ENCODE measurements around the gene CELA2B. TPM values are rescaled to one million over a fixed set of nuclear protein-coding genes. Genes with fewer than 3 reads are reported as not detected.

CELA2B gene
- total RNA-seq, 1 experiment from 2014 or later = not detected

- TF ChIP-seq, protein P1, sequence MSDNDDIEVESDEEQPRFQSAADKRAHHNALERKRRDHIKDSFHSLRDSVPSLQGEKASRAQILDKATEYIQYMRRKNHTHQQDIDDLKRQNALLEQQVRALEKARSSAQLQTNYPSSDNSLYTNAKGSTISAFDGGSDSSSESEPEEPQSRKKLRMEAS (CRISPR knock-in tag; IDR thresholded peaks at IDR 0.05) = no peak
Observed at GRCh38 chr1:15451014-15451722, 24.7 kb upstream of the CELA2B start (continued).

DNA sequence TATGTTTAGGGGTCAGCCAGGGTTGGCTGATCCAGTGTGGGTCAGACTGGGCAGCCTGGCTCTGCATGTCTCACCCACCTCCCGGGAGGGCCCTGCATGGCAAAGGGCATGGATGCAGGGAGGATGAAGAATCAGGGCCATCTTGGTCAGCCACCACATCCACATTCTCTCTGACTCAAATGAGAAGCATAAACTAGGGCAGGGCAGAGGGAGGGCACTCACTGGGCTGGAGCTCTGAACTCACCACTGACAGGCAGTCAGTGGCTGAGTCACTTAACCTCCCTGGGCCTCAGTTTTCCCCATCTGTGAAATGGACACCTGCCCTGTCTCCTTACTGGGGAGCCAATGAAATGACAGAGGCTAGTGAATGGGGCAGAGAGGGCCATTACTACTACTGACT lies 23.7 kb upstream of the CELA2B start:
- Mint-ChIP-seq H3K36me3 (no peaks in the 10 kb centered on the region), H3K4me1 (no peaks in the 10 kb centered on the region), H3K4me3 (no peak overlapping the region), H3K27ac (no peak overlapping the region), H3K27me3 (ENCODE audit: low read depth) (0 out of 2 replicates have a peak, but pooled peaks cover 4% of the 10 kb centered on the region), H3K9me3 (peaks cover 19% of the 10 kb centered on the region)
- ChIA-PET POLR2A (no interaction called here), CTCF (no interaction called here)
- DNase-seq (ENCODE audit: low spot score) (no peak), ATAC-seq (no peak)
- TF ChIP-seq E2F4 (CRISPR knock-in tag; IDR thresholded peaks at IDR 0.05; ENCODE audit: borderline replicate concordance, low read depth) = no peak
- no peak for TF ChIP-seq RELA (CRISPR knock-in tag; IDR thresholded peaks at IDR 0.05; ENCODE audit: borderline replicate concordance)
- no peak for TF ChIP-seq CDX4 (CRISPR knock-in tag; IDR thresholded peaks at IDR 0.05; ENCODE audit: borderline replicate concordance)
- no peak for TF ChIP-seq NFE2L1 (CRISPR knock-in tag; IDR thresholded peaks at IDR 0.05)
- TF ChIP-seq ZNF281 (CRISPR knock-in tag; IDR thresholded peaks at IDR 0.05) = no peak
- no peak for TF ChIP-seq ZNF138 (CRISPR knock-in tag; conservative IDR thresholded peaks at IDR 0.05)
- TF ChIP-seq SP1 (CRISPR knock-in tag; conservative IDR thresholded peaks at IDR 0.05) = no peak

GRCh38 chr1:15452866-15453571 lies 22.9 kb upstream of the CELA2B start:
- Mint-ChIP-seq H3K36me3 (no peaks in the 10 kb centered on the region), H3K4me1 (no peaks in the 10 kb centered on the region), H3K9me3 (peaks cover 19% of the 10 kb centered on the region), H3K27me3 (ENCODE audit: low read depth) (no peaks in the 10 kb centered on the region), H3K27ac (no peak overlapping the region), H3K4me3 (no peak overlapping the region)
- no peak for DNase-seq (ENCODE audit: low spot score)
- CTCF ChIA-PET = no interaction called here
- no peak for ATAC-seq
- POLR2A ChIA-PET = no interaction called here
- no peak for TF ChIP-seq ZNF121 (CRISPR knock-in tag; IDR thresholded peaks at IDR 0.05)

- no peaks in the 10 kb centered on the region for H3K27me3 Mint-ChIP-seq (ENCODE audit: low read depth)
- CTCF ChIA-PET = interaction anchor here (0.6 kb wide), 1 partner anchor 88 kb away, joined by 3 read pairs; no protein-coding TSS in a partner anchor
- DNase-seq (ENCODE audit: low spot score) (no peak), ATAC-seq (no peak)
- H3K36me3 Mint-ChIP-seq = no peaks in the 10 kb centered on the region
- H3K27ac Mint-ChIP-seq = no peak overlapping the region
- H3K9me3 Mint-ChIP-seq = peaks cover 19% of the 10 kb centered on the region
- POLR2A ChIA-PET = no interaction called here
- H3K4me1 Mint-ChIP-seq = no peaks in the 10 kb centered on the region
- no peak overlapping the region for H3K4me3 Mint-ChIP-seq
- no peak for TF ChIP-seq ARID4B (CRISPR knock-in tag; IDR thresholded peaks at IDR 0.05; ENCODE audit: borderline replicate concordance)
- TF ChIP-seq CDX4 (CRISPR knock-in tag; IDR thresholded peaks at IDR 0.05; ENCODE audit: borderline replicate concordance) = no peak
- TF ChIP-seq PREB (CRISPR knock-in tag; IDR thresholded peaks at IDR 0.05; ENCODE audit: borderline replicate concordance) = no peak
- TF ChIP-seq OVOL2 (CRISPR knock-in tag; IDR thresholded peaks at IDR 0.05; ENCODE audit: borderline replicate concordance) = no peak
- no peak for TF ChIP-seq ZNF219 (CRISPR knock-in tag; IDR thresholded peaks at IDR 0.05; ENCODE audit: borderline replicate concordance)
- TF ChIP-seq TEAD1 (CRISPR knock-in tag; IDR thresholded peaks at IDR 0.05) = no peak
- no peak for TF ChIP-seq E2F4 (CRISPR knock-in tag; IDR thresholded peaks at IDR 0.05; ENCODE audit: borderline replicate concordance, low read depth)
Observed at GRCh38 chr1:15453734-15454133, 22.2 kb upstream of the CELA2B start.

All from WTC11 (cell line).